GM12892 (cell line): ENCODE measurements around the gene CASR.

Experiments
- POLR2A ChIP-seq: IDR thresholded peaks from 2 replicates; pipeline ENCODE4 v1.6.1; 2011; ENCODE audit warnings: low read depth, low read length, control low read depth
- POLR2AphosphoS5 ChIP-seq: IDR thresholded peaks from 2 replicates; pipeline ENCODE4 v1.6.1; 2011; ENCODE audit warnings: low read depth, low read length, control low read depth

GRCh38 chr3:122263058-122263457 is 79.6 kb downstream of the CASR start:
- TF ChIP-seq POLR2A (no peak), POLR2AphosphoS5 (no peak)
